Calu3 (cell line): Measurements from ENCODE around the gene FIGN. TPM values are rescaled to one million over a fixed set of nuclear protein-coding genes. Genes with fewer than 3 reads are reported as not detected.

Source experiments
- BruUV-seq: library from RNA; stranded (reverse); fragments of 400-500 nt; replicated peaks from 2 replicates; lab custom pipeline; 2021; lab: Mats Ljungman, UMichigan
- CTCF ChIA-PET: fragments of 300-600 bp; sonication (Branson Sonifier 250); formaldehyde crosslinking; loops from one replicate; lab custom pipeline; 2022; ENCODE audit warnings: antibody characterized with exemption; lab: Charles Lee
- DNase-seq: peaks from one replicate; pipeline ENCODE4 v3.0.0; 2022
- H3K27ac Mint-ChIP-seq: one replicate; pipeline ENCODE4 v1.8.0; 2022; ENCODE audit warnings: mixed read lengths; ENCODE audit not compliant: unreplicated experiment
- H3K27me3 Mint-ChIP-seq: one replicate; pipeline ENCODE4 v1.8.0; 2022; ENCODE audit warnings: mixed read lengths; ENCODE audit not compliant: unreplicated experiment
- H3K36me3 Mint-ChIP-seq: one replicate; pipeline ENCODE4 v1.8.0; 2022; ENCODE audit warnings: mild to moderate bottlenecking, moderate library complexity, mixed read lengths; ENCODE audit not compliant: insufficient read depth, unreplicated experiment
- H3K4me1 Mint-ChIP-seq: one replicate; pipeline ENCODE4 v1.8.0; 2022; ENCODE audit warnings: mild to moderate bottlenecking, low read depth, mixed read lengths; ENCODE audit not compliant: unreplicated experiment
- H3K4me3 Mint-ChIP-seq: one replicate; pipeline ENCODE4 v1.8.0; 2022; ENCODE audit warnings: mild to moderate bottlenecking, low read depth, moderate library complexity, mixed read lengths; ENCODE audit not compliant: unreplicated experiment
- H3K9me3 Mint-ChIP-seq: one replicate; pipeline ENCODE4 v1.8.0; 2022; ENCODE audit warnings: low read depth, mixed read lengths; ENCODE audit not compliant: unreplicated experiment
- intact Hi-C: fragments of 100-400 bp; cut with micrococcal nuclease; formaldehyde crosslinking; loops from one replicate; pipeline ENCODE4 v1.10.0; 2022; ENCODE audit not compliant: unreplicated experiment
- total RNA-seq: library from RNA; stranded (reverse); gene quantifications from 2 replicates; pipeline ENCODE4 v1.2.3, GENCODE V29; 2022
- TF ChIP-seq, protein P1 (sequence below): fragments of 200-600 bp; IDR thresholded peaks from one replicate; pipeline ENCODE4 v1.8.0; 2022; ENCODE audit warnings: antibody characterized with exemption; ENCODE audit not compliant: unreplicated experiment

The FIGN gene
- total RNA-seq, 1 experiment from 2014 or later: 9.1 TPM

DNA sequence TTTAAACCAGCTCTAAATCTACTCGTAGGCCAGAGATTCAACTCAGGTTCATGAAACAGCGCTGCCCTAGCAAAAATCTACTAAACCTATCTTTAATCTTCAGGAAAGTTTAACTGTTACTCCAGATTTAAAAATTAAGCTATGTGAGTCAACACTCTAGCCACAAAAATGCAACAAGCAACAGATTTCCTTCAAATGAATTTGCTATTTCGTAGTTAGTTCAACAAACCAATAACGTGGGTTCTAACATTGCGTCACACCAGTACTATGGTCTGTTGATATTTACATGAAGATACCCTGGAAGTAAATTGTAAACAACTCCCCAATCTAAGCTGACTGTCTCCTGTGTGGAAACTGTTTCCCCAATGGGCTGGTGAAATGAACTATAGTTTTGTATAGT lies 71.2 kb downstream of the FIGN start:
- no peak overlapping the region for H3K27ac Mint-ChIP-seq
- H3K9me3 Mint-ChIP-seq: peaks cover 2% of the 10 kb centered on the region
- TF ChIP-seq, protein P1, sequence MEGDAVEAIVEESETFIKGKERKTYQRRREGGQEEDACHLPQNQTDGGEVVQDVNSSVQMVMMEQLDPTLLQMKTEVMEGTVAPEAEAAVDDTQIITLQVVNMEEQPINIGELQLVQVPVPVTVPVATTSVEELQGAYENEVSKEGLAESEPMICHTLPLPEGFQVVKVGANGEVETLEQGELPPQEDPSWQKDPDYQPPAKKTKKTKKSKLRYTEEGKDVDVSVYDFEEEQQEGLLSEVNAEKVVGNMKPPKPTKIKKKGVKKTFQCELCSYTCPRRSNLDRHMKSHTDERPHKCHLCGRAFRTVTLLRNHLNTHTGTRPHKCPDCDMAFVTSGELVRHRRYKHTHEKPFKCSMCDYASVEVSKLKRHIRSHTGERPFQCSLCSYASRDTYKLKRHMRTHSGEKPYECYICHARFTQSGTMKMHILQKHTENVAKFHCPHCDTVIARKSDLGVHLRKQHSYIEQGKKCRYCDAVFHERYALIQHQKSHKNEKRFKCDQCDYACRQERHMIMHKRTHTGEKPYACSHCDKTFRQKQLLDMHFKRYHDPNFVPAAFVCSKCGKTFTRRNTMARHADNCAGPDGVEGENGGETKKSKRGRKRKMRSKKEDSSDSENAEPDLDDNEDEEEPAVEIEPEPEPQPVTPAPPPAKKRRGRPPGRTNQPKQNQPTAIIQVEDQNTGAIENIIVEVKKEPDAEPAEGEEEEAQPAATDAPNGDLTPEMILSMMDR: no peak
- BruUV-seq: no TSS peak
- CTCF ChIA-PET: interaction anchor here (0.8 kb wide), 1 partner anchor 18 kb away, joined by 3 read pairs; no protein-coding TSS in a partner anchor
- H3K4me1 Mint-ChIP-seq: peaks cover 50% of the 10 kb centered on the region
- no peaks in the 10 kb centered on the region for H3K27me3 Mint-ChIP-seq
- H3K4me3 Mint-ChIP-seq: no peak overlapping the region
- H3K36me3 Mint-ChIP-seq: peaks cover 16% of the 10 kb centered on the region
- DNase-seq: no peak
- intact Hi-C loops: no loop called here

DNA sequence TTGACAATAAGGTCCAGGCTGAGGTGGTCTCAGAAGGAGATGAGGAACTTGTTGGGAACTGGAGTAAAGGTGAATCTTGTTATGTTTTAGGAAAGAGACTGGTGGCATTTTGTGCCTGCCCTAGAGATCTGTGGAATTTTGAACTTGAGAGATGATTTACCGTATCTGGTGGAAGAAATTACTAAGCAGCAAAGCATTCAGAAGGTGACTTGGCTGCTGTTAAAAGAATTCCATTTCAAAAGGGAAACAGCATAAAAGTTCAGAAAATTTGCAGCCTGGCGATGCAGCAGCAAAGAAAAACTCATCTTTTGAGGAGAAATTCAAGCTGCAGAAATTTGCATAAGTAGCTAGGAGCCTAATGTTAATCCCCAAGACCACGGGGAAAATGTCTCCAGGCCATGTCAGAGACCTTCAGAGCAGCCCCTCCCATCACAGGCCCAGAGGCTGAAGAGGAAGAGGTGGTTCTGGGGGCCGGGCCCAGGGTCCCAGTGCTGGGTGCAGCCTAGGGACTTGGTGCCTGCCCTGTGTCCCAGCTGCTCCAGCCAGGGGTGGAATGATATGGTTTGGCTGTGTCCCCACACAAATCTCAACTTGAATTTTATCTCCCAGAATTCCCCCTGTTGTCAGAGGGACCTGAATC lies 73.5 kb downstream of the FIGN start:
- BruUV-seq: no TSS peak
- H3K4me1 Mint-ChIP-seq: peaks cover 38% of the 10 kb centered on the region
- CTCF ChIA-PET: no interaction called here

GRCh38 chr2:163659224-163659623 lies 76.6 kb downstream of the FIGN start:
- Mint-ChIP-seq H3K27me3 (no peaks in the 10 kb centered on the region), H3K27ac (no peak overlapping the region), H3K4me1 (peaks cover 7% of the 10 kb centered on the region), H3K9me3 (no peaks in the 10 kb centered on the region), H3K4me3 (no peak overlapping the region), H3K36me3 (no peaks in the 10 kb centered on the region)
- no TSS peak for BruUV-seq
- DNase-seq: no peak
- TF ChIP-seq, protein P1: no peak
- intact Hi-C loops: no loop called here
- CTCF ChIA-PET: no interaction called here

More for the DNA sequence above, 73.5 kb downstream of the FIGN start:
- no peak for DNase-seq
- Mint-ChIP-seq H3K27me3 (no peaks in the 10 kb centered on the region), H3K36me3 (peaks cover 13% of the 10 kb centered on the region), H3K4me3 (no peak overlapping the region), H3K9me3 (no peaks in the 10 kb centered on the region), H3K27ac (no peak overlapping the region)
- intact Hi-C loops: no loop called here
- TF ChIP-seq, protein P1: no peak

- H3K36me3 Mint-ChIP-seq: no peaks in the 10 kb centered on the region
- CTCF ChIA-PET: no interaction called here
- no peak overlapping the region for H3K27ac Mint-ChIP-seq
- H3K27me3 Mint-ChIP-seq: no peaks in the 10 kb centered on the region
- no TSS peak for BruUV-seq
- DNase-seq: no peak
- TF ChIP-seq, protein P1: no peak
- no peak overlapping the region for H3K4me3 Mint-ChIP-seq
- H3K4me1 Mint-ChIP-seq: peaks cover under 1% of the 10 kb centered on the region
- intact Hi-C loops: no loop called here
- H3K9me3 Mint-ChIP-seq: no peaks in the 10 kb centered on the region
Observed at GRCh38 chr2:163658556-163658955, 77.3 kb downstream of the FIGN start.
